Peyer's patch (tissue), 4 donors: Measurements from ENCODE around the gene LY6G6F.

Experiments
- POLR2A ChIP-seq, 2 donors: fragments of 450-650 bp; IDR thresholded peaks; one replicate each; pipeline ENCODE4 v1.5.1; 2017; ENCODE audit warnings: antibody characterized with exemption in 2 of 2, mild to moderate bottlenecking in 2 of 2, moderate library complexity in 2 of 2
- TF ChIP-seq, protein P1 (sequence below), 6 experiments: fragments of 450-650 bp in 4 of 6; fragments of 200-600 bp in 2 of 6; sonication (generic) in 1 of 6; IDR thresholded peaks; one replicate each; pipeline ENCODE4 v1.5.1; 2017 to 2019; ENCODE audit warnings: antibody characterized with exemption in 6 of 6, mild to moderate bottlenecking in 3 of 6, moderate library complexity in 1 of 6

DNA sequence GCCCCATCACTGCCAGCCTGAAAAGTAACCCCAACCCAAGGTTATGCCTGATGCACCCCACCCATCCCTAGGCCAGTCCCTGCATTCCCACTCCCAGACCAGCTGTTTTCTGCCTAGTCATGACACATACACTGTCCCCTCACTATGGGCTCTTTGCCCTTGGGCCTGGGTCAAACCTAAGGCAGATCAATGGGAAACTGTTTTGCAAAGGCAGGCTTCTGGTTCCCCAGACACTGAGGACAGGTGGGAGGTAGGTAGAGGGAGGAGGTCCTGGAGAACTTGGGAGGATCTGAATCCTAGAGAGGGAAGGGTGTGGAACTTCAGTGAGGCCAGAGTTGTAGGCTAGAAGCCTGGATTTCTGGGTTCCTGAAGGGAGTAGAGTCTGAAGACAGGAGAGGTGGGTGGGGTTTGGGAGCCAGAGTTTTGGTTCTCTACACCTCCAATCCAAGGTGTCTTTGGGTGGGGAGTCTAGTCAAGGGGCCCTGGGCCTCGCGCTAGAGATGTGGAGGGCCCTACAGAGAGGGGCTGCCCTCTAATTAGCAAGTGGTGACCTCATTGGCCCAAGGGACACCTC is 27.7 kb downstream of the LY6G6F start:
- TF ChIP-seq, protein P1, sequence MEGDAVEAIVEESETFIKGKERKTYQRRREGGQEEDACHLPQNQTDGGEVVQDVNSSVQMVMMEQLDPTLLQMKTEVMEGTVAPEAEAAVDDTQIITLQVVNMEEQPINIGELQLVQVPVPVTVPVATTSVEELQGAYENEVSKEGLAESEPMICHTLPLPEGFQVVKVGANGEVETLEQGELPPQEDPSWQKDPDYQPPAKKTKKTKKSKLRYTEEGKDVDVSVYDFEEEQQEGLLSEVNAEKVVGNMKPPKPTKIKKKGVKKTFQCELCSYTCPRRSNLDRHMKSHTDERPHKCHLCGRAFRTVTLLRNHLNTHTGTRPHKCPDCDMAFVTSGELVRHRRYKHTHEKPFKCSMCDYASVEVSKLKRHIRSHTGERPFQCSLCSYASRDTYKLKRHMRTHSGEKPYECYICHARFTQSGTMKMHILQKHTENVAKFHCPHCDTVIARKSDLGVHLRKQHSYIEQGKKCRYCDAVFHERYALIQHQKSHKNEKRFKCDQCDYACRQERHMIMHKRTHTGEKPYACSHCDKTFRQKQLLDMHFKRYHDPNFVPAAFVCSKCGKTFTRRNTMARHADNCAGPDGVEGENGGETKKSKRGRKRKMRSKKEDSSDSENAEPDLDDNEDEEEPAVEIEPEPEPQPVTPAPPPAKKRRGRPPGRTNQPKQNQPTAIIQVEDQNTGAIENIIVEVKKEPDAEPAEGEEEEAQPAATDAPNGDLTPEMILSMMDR (IDR thresholded peaks at IDR 0.05): no peak
- TF ChIP-seq POLR2A (IDR thresholded peaks at IDR 0.05): no peak
